NB4 (cell line): ENCODE data around the gene ILF2.

Experiments used
- POLR2A ChIP-seq: IDR thresholded peaks from 2 replicates; pipeline ENCODE4 v1.6.1; 2011; ENCODE audit warnings: mild to moderate bottlenecking; ENCODE audit not compliant: insufficient read length; ENCODE audit errors: extremely low read depth
- TF ChIP-seq, protein P1 (sequence below): IDR thresholded peaks from one replicate; pipeline ENCODE4 v1.5.1; 2012; ENCODE audit warnings: low read depth, low read length
- TF ChIP-seq, protein P2 (sequence below): IDR thresholded peaks from 2 replicates; pipeline ENCODE4 v1.6.1; 2011; ENCODE audit warnings: low read depth, low read length

DNA sequence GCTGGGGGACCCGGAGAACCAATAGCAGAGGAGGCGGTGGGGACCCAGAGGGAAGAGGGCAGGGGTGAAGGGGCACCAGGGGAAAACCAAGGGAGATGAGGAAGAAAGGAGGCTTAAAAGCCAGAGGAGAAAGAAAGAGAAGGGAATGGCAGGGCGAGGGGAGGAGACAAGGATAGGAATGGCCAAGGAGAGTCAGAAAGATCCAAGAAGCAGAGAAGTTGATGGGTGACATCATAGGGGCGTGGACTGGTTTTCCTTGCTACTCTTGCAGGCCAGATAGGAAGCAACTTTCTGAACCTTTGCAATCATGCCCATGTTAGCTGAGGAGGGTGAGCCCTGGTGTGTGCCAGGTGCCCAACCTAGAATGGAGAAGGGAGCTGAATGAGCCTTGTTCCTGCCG lies 13.1 kb upstream of the ILF2 start:
- no peak for TF ChIP-seq POLR2A
- TF ChIP-seq, protein P1, sequence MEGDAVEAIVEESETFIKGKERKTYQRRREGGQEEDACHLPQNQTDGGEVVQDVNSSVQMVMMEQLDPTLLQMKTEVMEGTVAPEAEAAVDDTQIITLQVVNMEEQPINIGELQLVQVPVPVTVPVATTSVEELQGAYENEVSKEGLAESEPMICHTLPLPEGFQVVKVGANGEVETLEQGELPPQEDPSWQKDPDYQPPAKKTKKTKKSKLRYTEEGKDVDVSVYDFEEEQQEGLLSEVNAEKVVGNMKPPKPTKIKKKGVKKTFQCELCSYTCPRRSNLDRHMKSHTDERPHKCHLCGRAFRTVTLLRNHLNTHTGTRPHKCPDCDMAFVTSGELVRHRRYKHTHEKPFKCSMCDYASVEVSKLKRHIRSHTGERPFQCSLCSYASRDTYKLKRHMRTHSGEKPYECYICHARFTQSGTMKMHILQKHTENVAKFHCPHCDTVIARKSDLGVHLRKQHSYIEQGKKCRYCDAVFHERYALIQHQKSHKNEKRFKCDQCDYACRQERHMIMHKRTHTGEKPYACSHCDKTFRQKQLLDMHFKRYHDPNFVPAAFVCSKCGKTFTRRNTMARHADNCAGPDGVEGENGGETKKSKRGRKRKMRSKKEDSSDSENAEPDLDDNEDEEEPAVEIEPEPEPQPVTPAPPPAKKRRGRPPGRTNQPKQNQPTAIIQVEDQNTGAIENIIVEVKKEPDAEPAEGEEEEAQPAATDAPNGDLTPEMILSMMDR = no peak
- TF ChIP-seq, protein P2, sequence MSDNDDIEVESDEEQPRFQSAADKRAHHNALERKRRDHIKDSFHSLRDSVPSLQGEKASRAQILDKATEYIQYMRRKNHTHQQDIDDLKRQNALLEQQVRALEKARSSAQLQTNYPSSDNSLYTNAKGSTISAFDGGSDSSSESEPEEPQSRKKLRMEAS = no peak
